K562 (cell line): ENCODE measurements around the gene USP8.

Experiments used
- RUNX1 ChIP-seq: sonication (generic); IDR thresholded peaks from 2 replicates; pipeline ENCODE4 v1.6.1; 2016; ENCODE audit warnings: antibody characterized with exemption, low read depth
- ZFP36 ChIP-seq: fragments of 150-350 bp; IDR thresholded peaks from 2 replicates; pipeline ENCODE4 v1.6.1; 2018; ENCODE audit warnings: low read length, low read depth; ENCODE audit not compliant: partially characterized antibody

GRCh38 chr15:50485389-50485788 lies 61.2 kb downstream of the USP8 start:
- TF ChIP-seq ZFP36 (no peak), RUNX1 (no peak)
